Measurements from ENCODE around the gene EFNA4.
A peak's percentile ranks its signal among the peaks of the same experiment; 100 is the strongest.

EFNA4 gene

GRCh38 chr1:155063550-155064110, at the start of gene EFNA4:
TSS of gene EFNA4 (plus strand) at chr1:155063740. CDS start at chr1:155063824, 84 bp downstream.
- DNase-seq: peak; percentile 81

- no peak for DNase-seq
Observed at GRCh38 chr1:155014709-155015508, 48.6 kb upstream of the EFNA4 start.

GRCh38 chr1:155015527-155016230, 47.9 kb upstream of the EFNA4 start:
- no peak for DNase-seq

GRCh38 chr1:155016231-155016831, 47.2 kb upstream of the EFNA4 start:
- DNase-seq: no peak

GRCh38 chr1:155017041-155017945, 46.2 kb upstream of the EFNA4 start:
- peak; percentile 90 for DNase-seq

GRCh38 chr1:155017946-155018316, 45.6 kb upstream of the EFNA4 start:
- DNase-seq: no peak

GRCh38 chr1:155018617-155019348, 44.8 kb upstream of the EFNA4 start:
- no peak for DNase-seq

GRCh38 chr1:155019377-155020245, 43.9 kb upstream of the EFNA4 start:
- DNase-seq: no peak

GRCh38 chr1:155022136-155022926, 41.2 kb upstream of the EFNA4 start:
- DNase-seq: no peak

- DNase-seq: no peak
Observed at GRCh38 chr1:155022927-155023236, 40.7 kb upstream of the EFNA4 start.

GRCh38 chr1:155023627-155024026, 39.9 kb upstream of the EFNA4 start:
- no peak for DNase-seq

- DNase-seq: no peak
Observed at GRCh38 chr1:155024315-155024714, 39.2 kb upstream of the EFNA4 start.

GRCh38 chr1:155026154-155026553, 37.4 kb upstream of the EFNA4 start:
- DNase-seq: no peak

- no peak for DNase-seq
Observed at GRCh38 chr1:155026588-155026987, 37.0 kb upstream of the EFNA4 start.

- no peak for DNase-seq
Observed at GRCh38 chr1:155029513-155030242, 33.9 kb upstream of the EFNA4 start.

GRCh38 chr1:155030243-155030795, 33.2 kb upstream of the EFNA4 start:
- no peak for DNase-seq

- DNase-seq: no peak
Observed at GRCh38 chr1:155030899-155031298, 32.6 kb upstream of the EFNA4 start.

GRCh38 chr1:155032886-155033285, 30.7 kb upstream of the EFNA4 start:
- DNase-seq: no peak

GRCh38 chr1:155033524-155033923, 30.0 kb upstream of the EFNA4 start, which contains the start of the genes DCST1 and DCST2:
TSS of gene DCST1 (plus strand) at chr1:155033824. CDS start at chr1:155034037, 213 bp downstream.
TSS of gene DCST2 (minus strand) at chr1:155033781. CDS start at chr1:155033701, 80 bp downstream.
- no peak for DNase-seq

Data from activated CD4-positive, alpha-beta T cell treated with anti-CD3 and anti-CD28 coated beads, Interleukin-2, amount 50 U/mL, for 1 hour (primary cell).